Thyroid gland (tissue), 4 donors: ENCODE data around the gene RRM2. TPM values are rescaled to one million over a fixed set of nuclear protein-coding genes. Genes with fewer than 3 reads are reported as not detected.

Experiments
- DNase-seq, 2 donors: peaks; one replicate each; pipeline ENCODE4 v3.0.0-alpha.2; 2019
- H3K27ac ChIP-seq, 3 donors: fragments of 200-600 bp; sonication (generic); 1 replicate in 2 of 3; 2 replicates in 1 of 3; pipeline ENCODE4 v1.5.1; 2016 to 2019; ENCODE audit warnings: mild to moderate bottlenecking in 1 of 3, moderate library complexity in 1 of 3
- H3K27me3 ChIP-seq: fragments of 200-600 bp; sonication (generic); one replicate; pipeline ENCODE4 v1.5.1; 2019
- H3K36me3 ChIP-seq, 2 donors: fragments of 200-600 bp; sonication (generic); one replicate each; pipeline ENCODE4 v1.5.1; 2016 to 2019
- H3K4me1 ChIP-seq, 2 donors: fragments of 200-600 bp; sonication (generic); one replicate each; pipeline ENCODE4 v1.5.1; 2017 to 2019
- H3K4me3 ChIP-seq, 3 donors: fragments of 200-600 bp; sonication (generic); replicated peaks in 1 of 3; 1 replicate in 2 of 3; 2 replicates in 1 of 3; pipeline ENCODE4 v1.5.1; 2016; ENCODE audit warnings: mild to moderate bottlenecking in 1 of 3
- H3K9me3 ChIP-seq: fragments of 200-600 bp; sonication (generic); one replicate; pipeline ENCODE4 v1.5.1; 2017
- CTCF ChIP-seq, 6 experiments: fragments of 200-600 bp in 3 of 6; fragments of 450-650 bp in 3 of 6; sonication (generic) in 3 of 6; IDR thresholded peaks; one replicate each; pipeline ENCODE4 v1.5.1; 2016 to 2019; ENCODE audit warnings: antibody characterized with exemption in 6 of 6, mild to moderate bottlenecking in 2 of 6, inconsistent platforms in 1 of 6, moderate library complexity in 1 of 6
- POLR2A ChIP-seq, 2 donors: fragments of 450-650 bp; IDR thresholded peaks; one replicate each; pipeline ENCODE4 v1.6.1; 2017; ENCODE audit warnings: antibody characterized with exemption in 2 of 2, mild to moderate bottlenecking in 2 of 2, moderate library complexity in 1 of 2
- WGBS, 2 donors: methylation state at CpG; one replicate each; pipeline ENCODE4 v1.1.5; 2017; 5-methylcytosine and 5-hydroxymethylcytosine counted together
- intact Hi-C: fragments of 100-400 bp; cut with DNase I; formaldehyde crosslinking; loops from one replicate; pipeline ENCODE4 v1.15.1; 2023
- total RNA-seq, 4 donors: library from RNA; depleted of rRNA; stranded (reverse); fragments of >200 nt; gene quantifications; one replicate each; pipeline ENCODE4 v1.2.3, GENCODE V29; 2016

Gene RRM2
- total RNA-seq, 4 donors from 2014 or later, result 0.27 to 0.83 (median 0.75) TPM; not detected in 1

- TF ChIP-seq CTCF (IDR thresholded peaks at IDR 0.05) (no peak), POLR2A (IDR thresholded peaks at IDR 0.05) (no peak)
- Histone ChIP-seq H3K27ac (no peak overlapping the region), H3K4me1 (peaks cover 0 to 6% of the 10 kb centered on the region in 2 donors), H3K9me3 (no peaks in the 10 kb centered on the region), H3K4me3 (no peak overlapping the region), H3K36me3 (no peaks in the 10 kb centered on the region), H3K27me3 (no peaks in the 10 kb centered on the region)
- intact Hi-C loops, result no loop called here
- no peak for DNase-seq
- 90 to 95% methylated on average over 21 to 26 of the region's 26 CpGs for WGBS, 2 donors
Observed at GRCh38 chr2:10165861-10166675, 43.5 kb downstream of the RRM2 start.

DNA sequence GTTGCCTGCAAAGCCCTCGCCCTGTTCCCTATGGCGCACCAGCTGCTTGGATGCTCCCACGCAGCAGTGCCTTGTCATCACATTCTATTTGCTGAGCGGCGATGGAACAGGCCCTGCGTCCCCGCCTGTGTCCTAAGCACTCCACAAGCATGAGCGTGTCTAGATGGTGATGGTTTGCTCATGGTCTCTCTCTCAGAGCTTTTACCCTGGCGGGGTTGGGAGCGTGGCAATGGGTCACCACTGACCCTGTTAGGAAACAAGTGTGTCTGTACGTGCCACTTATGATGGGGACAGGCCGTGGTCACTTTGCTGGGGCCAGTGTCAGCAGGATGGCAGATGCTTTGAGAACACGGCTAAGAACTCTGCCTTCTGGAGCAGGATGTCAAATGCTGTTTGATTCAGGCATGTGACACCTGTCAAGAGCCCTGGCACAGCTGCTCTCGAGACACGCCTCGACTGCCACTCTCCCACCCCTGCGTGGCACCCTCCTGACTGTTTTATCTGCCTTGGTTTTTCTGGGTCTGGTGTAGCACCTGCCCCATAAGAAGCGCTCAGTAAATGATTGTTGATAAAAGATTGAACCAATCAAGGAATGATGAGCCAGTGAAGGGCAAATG lies 44.2 kb downstream of the RRM2 start:
- intact Hi-C loops, result no loop called here
- Histone ChIP-seq H3K4me1 (peaks cover 0 to 6% of the 10 kb centered on the region in 2 donors), H3K9me3 (no peaks in the 10 kb centered on the region), H3K27ac (no peak overlapping the region), H3K4me3 (no peak overlapping the region), H3K36me3 (no peaks in the 10 kb centered on the region), H3K27me3 (no peaks in the 10 kb centered on the region)
- DNase-seq, result no peak
- 81 to 88% methylated on average over 12 to 18 of the region's 18 CpGs for WGBS, 2 donors
- no peak for TF ChIP-seq CTCF (IDR thresholded peaks at IDR 0.05)
- no peak for TF ChIP-seq POLR2A (IDR thresholded peaks at IDR 0.05)

- Histone ChIP-seq H3K36me3 (no peaks in the 10 kb centered on the region), H3K27ac (no peak overlapping the region), H3K27me3 (no peaks in the 10 kb centered on the region), H3K4me1 (peaks cover 0 to 6% of the 10 kb centered on the region in 2 donors), H3K9me3 (no peaks in the 10 kb centered on the region), H3K4me3 (no peak overlapping the region)
- DNase-seq, result no peak
- intact Hi-C loops, result no loop called here
- no peak for TF ChIP-seq POLR2A (IDR thresholded peaks at IDR 0.05)
- no peak for TF ChIP-seq CTCF (IDR thresholded peaks at IDR 0.05)
- WGBS, 2 donors, result 91 to 98% methylated on average over 9 to 11 of the region's 11 CpGs
Observed at GRCh38 chr2:10167316-10167715, 44.8 kb downstream of the RRM2 start.

DNA sequence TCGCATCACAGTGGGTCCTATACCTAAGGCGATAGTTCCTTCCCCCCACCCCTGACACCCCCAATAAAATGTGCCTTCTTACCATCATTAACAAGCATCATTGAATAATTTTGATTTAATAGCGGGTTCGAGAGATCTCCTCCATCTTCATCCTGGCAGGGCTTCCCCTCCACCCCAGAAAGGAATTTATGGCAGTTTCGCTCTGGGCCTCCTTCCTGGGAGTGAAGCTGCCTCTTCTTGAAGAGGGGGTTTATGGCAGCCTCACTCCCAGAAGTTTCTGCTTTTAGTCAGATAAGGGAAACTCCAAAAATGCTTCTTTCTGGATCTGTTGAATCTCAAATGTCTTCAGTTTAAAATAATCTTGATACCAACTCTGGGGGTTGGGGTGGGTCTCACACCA lies 45.7 kb downstream of the RRM2 start:
- intact Hi-C loops, result no loop called here
- Histone ChIP-seq H3K4me1 (peaks cover 0 to 6% of the 10 kb centered on the region in 2 donors), H3K27me3 (no peaks in the 10 kb centered on the region), H3K27ac (no peak overlapping the region), H3K4me3 (no peak overlapping the region), H3K36me3 (no peaks in the 10 kb centered on the region), H3K9me3 (no peaks in the 10 kb centered on the region)
- WGBS, 2 donors, result 95 to 97% methylated on average over 5 of the region's 5 CpGs
- TF ChIP-seq CTCF (IDR thresholded peaks at IDR 0.05) (no peak), POLR2A (IDR thresholded peaks at IDR 0.05) (no peak)
- DNase-seq, result no peak

GRCh38 chr2:10169053-10169578 lies 46.6 kb downstream of the RRM2 start:
- no peak for DNase-seq
- H3K4me3 ChIP-seq, result no peak overlapping the region
- no peaks in the 10 kb centered on the region for H3K27me3 ChIP-seq
- no peaks in the 10 kb centered on the region for H3K36me3 ChIP-seq
- intact Hi-C loops, result no loop called here
- no peaks in the 10 kb centered on the region for H3K9me3 ChIP-seq
- TF ChIP-seq POLR2A (IDR thresholded peaks at IDR 0.05), result no peak
- no peak for TF ChIP-seq CTCF (IDR thresholded peaks at IDR 0.05)
- 90 to 96% methylated on average over 7 of the region's 7 CpGs for WGBS, 2 donors
- H3K4me1 ChIP-seq, result peaks cover 0 to 5% of the 10 kb centered on the region in 2 donors
- no peak overlapping the region for H3K27ac ChIP-seq
